GM19468 (cell line): Measurements from ENCODE around the gene TRPM4.
"Not testable (repeated sequence)": the region's sequence is repeated elsewhere in the genome, so short reads cannot be mapped to it uniquely, and the experiment has no call there.

ENCODE experiments used
- ATAC-seq: cut with Tn5 transposase; IDR thresholded peaks from one replicate; pipeline ENCODE4 v1.9.1; 2021; ENCODE audit warnings: mild to moderate bottlenecking, moderate library complexity, moderate number of reproducible peaks; ENCODE audit not compliant: unreplicated experiment; ENCODE audit errors: extremely low read depth

TRPM4 gene

GRCh38 chr19:49157445-49158224, at the start of gene TRPM4:
Gene TRPM4 (plus strand): TSS chr19:49157792. CDS start chr19:49157867, 75 bp downstream.
- no peak for ATAC-seq

DNA sequence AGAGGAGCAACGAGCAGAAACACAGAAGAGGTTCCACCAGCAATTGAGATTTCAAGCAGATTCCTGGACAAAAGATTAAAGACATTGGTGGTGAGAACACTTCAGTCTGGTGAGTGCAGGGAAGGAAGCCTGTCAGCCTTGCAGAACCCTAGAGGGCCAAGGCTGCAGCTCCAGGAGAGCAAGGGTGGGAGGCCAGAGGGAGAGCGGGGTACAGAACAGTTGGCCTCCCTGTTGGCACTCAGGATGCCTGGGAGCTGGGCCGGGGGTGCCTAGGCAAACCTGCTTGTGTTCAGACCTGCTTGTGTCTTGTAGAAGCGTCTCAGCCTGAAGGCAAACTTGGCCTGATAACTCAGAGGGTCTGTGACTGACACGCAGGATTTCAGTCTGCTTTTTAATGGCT, 48.5 kb upstream of the TRPM4 start:
- ATAC-seq: no peak

DNA sequence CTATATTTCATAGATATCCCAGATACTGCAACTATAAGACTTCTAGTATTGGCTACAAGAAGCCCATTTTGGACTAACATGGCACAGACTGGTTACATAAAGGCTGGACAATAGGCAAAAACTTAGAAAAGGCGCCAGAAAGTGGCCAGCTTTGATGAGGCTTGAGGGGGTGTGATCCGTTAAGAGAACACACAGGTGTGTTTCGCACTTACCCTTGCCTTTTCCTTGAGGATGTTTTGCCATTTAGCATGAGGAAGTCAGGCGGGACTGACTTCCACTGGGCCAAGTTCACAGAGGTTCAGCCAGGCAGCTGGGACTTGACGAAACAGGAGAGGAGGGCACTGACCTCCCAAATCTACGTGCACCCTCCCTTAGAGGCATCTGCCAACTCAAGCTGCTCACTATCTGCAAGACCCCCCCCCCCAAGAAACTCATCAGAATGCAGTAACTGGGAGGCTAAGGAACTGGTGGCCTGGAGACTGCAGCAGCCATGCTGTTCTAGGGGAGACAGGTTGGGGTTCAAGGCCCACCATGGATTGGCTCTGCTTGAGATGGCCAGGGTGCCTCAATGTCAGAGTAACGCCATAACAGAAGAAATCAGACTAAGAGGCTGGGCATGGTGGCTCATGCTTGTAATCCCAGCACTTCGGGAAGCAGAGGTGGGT, 47.9 kb upstream of the TRPM4 start:
- ATAC-seq: no peak

DNA sequence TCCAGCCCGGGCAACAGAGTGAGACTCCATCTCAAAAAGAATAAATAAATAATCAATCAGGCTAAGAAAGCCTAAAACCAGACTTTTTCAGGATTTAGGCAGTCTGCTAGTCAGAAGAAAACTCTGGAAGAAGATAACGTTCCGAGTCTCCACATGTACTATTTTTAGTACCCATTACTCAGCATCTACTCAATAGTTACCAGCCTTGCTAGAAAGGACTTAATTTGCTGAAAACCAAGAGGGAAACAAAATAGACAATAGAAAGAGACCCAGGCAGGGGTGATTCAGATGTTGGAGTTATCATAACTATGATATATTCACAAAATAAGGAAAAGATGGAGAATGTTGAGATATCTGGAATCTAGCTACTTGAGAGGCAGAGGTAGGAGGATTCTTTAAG, 47.0 kb upstream of the TRPM4 start:
- no peak for ATAC-seq

DNA sequence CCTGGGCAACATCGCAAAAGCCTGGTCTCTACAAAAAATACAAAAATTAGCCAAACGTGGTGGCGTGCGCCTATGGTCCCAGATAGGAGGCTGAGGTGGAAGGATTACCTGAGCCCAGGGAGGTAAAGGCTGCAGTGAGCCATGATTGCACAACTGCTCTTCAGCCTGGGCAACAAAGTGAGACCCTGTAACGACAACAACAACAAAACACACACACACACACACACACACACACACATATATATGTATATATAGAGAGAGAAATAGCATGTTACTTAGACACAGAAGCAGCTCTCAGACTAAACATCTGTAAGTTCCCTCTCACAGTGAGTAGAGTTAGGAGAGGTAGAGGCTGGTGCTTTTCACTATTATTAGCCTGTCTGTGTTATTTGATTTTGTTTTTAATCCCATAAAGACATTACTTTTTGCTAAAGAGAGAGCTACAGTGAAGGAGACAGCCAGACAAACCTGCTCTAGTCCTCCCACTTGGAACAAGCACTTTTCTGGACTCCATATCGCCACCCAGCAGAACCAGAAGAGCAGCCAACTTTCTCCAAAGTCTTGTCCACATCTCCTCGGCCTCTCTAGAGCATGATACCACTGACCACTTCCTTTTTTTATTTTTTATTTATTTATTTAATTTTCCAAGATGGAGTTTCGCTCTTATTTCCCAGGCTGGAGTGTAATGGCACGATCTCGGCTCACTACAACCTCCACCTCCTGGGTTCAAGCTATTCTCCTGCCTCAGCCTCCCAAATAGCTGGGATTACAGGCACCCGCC, 46.2 kb upstream of the TRPM4 start:
- no peak for ATAC-seq

DNA sequence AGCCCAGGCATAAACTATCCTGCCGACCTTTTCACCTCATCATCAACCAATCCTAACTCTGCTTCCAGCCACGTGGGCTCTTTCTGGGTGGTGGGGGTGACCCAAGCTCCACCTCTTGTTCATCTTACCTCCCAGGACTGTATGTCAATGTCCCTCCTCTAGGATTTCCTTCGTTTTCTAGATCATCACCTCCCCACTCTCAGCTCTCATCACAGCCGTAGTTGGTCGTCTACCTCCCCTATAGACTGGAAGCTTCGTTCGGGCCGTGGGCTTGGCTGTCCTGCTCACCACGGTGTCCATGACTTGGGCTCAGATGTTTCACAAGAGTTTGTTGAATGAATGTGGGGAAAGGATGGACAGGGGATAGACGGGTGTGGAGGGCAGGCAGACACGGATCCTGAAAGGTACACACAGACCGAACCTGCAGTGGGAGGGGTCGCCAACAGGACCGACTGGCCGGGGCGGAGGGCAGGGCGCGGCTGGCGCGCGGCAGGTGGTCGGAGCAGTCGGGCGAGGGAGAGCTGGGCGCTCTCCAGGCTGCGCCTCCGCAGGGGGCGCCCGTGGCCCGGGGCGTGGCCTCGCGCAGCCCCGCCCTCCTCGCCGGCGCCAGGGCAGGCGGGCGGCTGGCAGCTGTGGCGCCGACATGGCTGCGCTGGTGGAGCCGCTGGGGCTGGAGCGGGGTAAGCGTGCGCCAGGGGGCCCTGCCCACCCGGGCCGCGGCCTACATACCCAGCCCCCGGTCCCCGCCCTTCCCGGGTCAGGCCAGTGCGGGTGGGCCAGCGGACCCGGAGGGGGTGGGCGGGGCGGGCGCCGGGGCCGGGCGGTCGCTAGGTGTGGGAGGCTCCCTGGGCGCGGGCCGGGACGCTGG, 43.6 kb upstream of the TRPM4 start, which contains the start of gene LIN7B:
TSS of gene LIN7B (plus strand) at position 609 of the 868 bp plus-strand sequence. CDS start at position 644, 35 bp downstream.
- no peak for ATAC-seq

DNA sequence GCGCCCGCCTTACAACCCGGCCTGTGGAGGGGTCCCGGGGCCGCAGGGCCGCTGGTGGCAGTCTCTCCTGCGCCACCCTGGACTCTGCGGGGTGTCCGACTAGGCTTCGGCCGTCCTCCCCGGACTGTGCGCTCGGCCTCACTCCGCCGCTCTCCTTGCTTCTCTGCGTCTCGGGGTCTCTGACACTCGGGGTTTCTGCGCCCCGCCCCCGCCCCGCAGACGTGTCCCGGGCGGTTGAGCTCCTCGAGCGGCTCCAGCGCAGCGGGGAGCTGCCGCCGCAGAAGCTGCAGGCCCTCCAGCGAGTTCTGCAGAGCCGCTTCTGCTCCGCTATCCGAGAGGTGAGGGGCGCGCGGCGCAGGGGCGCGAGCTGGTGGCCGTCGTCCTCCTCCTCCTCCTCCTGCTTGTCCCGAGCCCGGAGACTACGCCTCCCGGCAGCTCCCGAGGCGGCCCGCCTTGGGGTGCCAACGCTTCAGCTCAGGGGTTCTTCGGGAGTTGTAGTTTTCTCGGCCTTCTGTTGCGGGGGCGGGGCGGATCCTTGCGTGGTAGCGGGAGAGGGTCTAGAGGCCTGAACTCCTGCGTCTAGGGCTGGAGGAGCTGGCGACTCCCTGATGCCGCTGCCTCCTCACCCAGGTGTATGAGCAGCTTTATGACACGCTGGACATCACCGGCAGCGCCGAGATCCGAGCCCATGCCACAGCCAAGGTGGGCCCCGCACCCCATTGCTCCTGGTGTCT, 42.8 kb upstream of the TRPM4 start:
- no peak for ATAC-seq

GRCh38 chr19:49116544-49116943, 41.0 kb upstream of the TRPM4 start:
- no peak for ATAC-seq

DNA sequence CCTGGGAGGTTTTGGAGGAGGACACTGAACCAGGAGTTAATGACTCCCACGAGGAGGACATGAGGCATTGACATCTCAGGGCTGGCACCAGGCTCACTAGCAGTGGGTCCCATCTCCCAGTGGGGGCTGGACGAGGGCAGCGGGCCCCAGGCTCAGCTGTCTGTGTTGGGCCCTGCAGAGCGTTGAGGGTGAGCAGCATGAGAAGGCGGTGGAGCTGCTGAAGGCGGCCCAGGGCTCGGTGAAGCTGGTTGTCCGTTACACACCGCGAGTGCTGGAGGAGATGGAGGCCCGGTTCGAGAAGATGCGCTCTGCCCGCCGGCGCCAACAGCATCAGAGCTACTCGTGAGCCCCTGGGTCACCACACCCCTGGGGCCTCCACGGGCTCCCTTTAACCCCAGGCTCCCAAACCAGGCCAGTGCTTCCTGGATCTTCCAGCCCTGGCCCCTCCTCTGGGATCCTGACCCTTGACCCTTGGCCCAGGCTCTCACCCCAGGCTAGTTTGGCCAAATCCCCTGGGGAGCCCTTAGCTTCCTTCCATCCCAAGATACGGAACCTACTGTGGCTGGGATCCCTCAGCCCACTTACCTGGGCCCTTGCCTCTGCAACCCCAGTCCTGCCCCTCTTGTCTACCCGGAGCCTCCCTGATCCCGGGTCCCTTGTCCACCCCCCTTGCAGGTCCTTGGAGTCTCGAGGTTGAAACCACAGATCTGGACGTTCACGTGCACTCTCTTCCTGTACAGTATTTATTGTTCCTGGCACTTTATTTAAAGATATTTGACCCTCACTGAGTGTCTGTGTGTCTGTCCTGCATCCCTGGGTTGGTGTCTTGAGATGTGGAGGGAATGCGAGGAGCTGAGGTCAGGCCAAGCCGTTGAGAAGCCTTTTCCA, 39.7 kb upstream of the TRPM4 start:
- no peak for ATAC-seq

DNA sequence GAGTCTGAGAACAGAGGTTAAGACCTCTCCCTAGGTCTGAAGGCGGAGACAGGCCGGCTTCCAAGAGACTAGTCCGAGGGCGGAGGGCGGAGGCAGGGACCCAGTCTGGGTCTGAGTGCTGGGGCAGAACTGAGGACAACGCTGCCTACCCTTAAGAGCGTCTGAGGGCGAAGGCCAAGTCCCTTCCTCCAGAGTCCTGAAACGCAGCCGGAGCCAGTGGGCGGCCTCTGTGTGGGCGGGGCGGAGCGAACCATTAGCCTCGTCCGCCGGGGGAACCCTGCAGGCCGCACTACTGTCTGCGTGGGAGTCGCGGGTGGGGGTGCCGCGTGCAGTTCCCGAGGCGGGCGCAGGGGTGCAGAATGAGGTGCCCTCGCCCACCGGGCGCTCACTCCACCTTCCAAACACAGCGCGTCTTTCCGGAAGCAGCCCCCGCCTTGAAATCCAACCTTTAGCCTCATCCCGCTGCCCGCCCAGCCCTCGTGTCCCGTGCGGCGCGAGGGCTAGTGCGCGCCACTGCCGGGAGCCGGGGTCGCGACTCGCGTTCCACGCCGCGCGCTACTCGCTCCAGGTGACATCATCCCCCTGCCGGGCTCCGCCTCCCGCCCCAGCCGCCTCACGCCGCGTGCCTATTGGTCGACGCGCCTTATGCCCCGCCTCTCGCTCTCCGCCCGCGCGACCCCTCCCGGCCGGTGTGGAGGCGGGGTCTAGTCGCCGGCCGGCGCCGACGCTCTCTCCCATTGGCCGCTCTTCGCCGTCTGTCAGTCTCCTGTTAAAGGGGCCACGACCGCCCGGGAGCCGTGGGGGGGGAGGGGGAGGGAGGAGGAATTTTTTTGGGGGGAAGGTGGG, 38.8 kb upstream of the TRPM4 start, which contains the start of gene C19orf73:
TSS of gene C19orf73 (minus strand) at position 579 of the 846 bp plus-strand sequence. CDS start at position 458, 121 bp downstream.
- peak; percentile 66 for ATAC-seq

GRCh38 chr19:49119411-49120324, 37.9 kb upstream of the TRPM4 start, which contains the start of gene PPFIA3:
Gene PPFIA3 (plus strand): TSS chr19:49119544. CDS start chr19:49127874, 8,330 bp downstream.
- no peak for ATAC-seq

DNA sequence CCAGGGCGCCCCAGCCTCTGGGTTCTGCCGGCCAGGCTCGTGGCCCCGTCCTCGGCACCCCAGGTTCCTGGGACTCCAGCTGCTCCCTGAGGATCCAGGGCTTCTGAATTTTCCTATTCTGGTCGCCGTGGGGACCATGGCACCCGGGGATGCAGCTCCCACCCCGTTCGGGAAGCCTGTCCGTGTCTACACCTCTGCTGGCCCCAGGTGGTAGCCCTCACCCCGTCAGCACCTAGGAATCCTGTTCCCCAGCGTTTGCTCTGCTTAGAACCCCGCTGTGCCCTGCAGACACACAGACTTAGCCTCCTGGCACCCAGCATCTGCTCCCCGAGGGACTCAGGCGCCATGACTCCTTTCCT, 37.3 kb upstream of the TRPM4 start:
- no peak for ATAC-seq

GRCh38 chr19:49120868-49121267, 36.7 kb upstream of the TRPM4 start:
- ATAC-seq: no peak

DNA sequence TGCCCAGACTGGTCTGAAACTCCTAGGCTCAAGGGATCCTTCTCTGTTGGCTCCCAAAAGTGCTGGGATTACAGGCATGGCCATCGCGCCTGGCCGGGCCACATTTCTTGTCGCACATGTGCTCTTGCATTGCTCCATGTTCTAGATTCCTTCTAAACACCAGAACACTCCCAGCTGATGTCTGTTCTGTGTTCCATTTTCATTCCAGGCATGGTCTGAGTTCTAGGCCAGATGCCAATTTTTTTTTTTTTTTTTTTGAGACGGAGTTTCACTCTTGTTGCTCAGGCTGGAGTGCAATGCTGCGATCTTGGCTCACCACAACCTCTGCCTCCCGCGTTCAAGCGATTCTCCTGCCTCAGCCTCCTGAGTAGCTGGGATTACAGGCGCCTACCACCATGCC, 35.8 kb upstream of the TRPM4 start:
- not testable (repeated sequence) for ATAC-seq

DNA sequence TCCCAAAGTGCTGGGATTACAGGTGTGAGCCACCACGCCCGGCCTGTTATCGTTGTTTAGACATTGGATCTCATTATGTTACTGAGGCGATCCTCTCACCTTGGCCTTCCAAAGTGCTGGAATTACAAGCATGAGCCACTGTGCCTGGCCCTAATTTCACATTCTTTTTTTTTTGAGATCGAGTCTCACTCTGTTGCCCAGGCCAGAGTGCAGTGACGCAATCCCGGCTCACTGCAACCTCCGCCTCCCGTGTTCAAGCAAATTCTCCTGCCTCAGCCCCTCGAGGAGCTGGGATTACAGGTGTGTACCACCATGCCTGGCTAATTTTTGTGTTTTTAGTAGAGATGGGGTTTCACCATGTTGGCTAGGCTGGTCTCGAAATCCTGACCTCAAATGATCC, 34.3 kb upstream of the TRPM4 start:
- ATAC-seq: not testable (repeated sequence)

- ATAC-seq: no peak
Observed at GRCh38 chr19:49125025-49125731, 32.4 kb upstream of the TRPM4 start.
